Mucosa of stomach (tissue), 1 donor: ENCODE data around the gene SPINT2.

ENCODE experiments used
- H3K27me3 ChIP-seq: one replicate; pipeline ENCODE4 v1.7.0; 2013; ENCODE audit warnings: mild to moderate bottlenecking, low read length; ENCODE audit not compliant: control insufficient read depth, insufficient read depth
- H3K36me3 ChIP-seq: one replicate; pipeline ENCODE4 v1.7.0; 2013; ENCODE audit warnings: low read length; ENCODE audit not compliant: control insufficient read depth, insufficient read depth
- H3K4me1 ChIP-seq: one replicate; pipeline ENCODE4 v1.7.0; 2013; ENCODE audit warnings: mild to moderate bottlenecking, low read length; ENCODE audit not compliant: control insufficient read depth, insufficient read depth
- H3K4me3 ChIP-seq: one replicate; pipeline ENCODE4 v1.7.0; 2013; ENCODE audit warnings: low read length
- H3K9ac ChIP-seq: one replicate; pipeline ENCODE4 v1.7.0; 2013; ENCODE audit warnings: mild to moderate bottlenecking, low read length, moderate library complexity
- H3K9me3 ChIP-seq: one replicate; pipeline ENCODE4 v1.7.0; 2013; ENCODE audit warnings: mild to moderate bottlenecking, low read length, moderate library complexity; ENCODE audit not compliant: control insufficient read depth
- donor health status: Pancreatic carcinoma.

SPINT2 gene

DNA sequence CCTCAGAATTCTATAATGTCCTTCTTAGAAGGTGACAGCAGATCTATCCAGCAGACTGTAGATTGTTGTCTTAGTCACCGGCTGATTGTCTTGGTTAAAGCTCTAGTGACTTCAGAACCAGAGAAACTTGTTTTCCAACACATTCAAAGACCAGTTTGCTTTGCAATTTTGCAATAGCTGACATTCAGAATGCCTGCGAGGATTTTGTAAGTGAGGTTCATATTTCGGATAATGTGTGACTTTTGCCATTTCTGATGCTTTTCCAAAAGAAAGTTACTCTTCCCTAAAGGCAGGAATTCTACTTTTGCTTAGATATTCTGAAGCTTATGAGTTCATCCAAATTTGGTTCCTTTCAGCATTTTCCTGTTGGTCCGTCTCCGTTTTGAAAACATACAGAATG is 13.2 kb downstream of the SPINT2 start:
- Histone ChIP-seq H3K4me3 (no peak overlapping the region), H3K9me3 (no peaks in the 10 kb centered on the region), H3K27me3 (no peaks in the 10 kb centered on the region), H3K4me1 (peaks cover 55% of the 10 kb centered on the region), H3K9ac (no peak overlapping the region), H3K36me3 (peaks cover 4% of the 10 kb centered on the region)

DNA sequence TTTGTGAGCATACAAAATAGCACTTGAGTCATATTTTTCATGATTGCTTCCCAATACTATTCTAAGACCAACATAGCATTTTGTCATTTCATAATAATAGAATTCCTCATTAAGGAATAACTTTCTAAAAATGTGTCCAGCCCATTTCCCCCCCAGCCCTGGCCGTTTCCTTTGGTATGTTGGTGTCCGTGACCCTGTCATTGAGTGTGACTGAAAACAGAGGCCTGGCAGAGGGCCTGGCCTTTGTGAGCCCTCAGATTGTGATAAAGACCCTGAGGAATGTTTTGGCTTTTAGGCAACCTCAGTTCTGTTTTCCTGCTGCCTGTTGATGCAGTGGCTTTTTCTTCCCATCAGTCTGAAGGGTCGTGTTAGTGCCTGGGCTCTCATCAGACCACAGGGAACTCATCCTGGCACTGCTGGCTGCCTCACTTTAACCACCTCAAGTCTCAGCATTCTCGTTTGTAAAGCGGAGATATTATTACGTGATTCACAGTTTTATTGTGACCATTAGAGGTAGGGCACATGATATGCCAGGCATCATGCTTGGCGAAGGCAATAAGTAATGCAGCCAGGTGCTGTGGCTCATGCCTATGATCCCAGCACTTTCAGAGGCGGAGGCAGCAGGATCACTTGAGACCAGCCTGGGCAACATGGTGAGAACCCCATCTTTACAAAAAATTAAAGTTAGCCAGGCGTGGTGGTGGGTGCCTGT is 13.8 kb downstream of the SPINT2 start:
- Histone ChIP-seq H3K4me3 (no peak overlapping the region), H3K9me3 (no peaks in the 10 kb centered on the region), H3K36me3 (peaks cover 4% of the 10 kb centered on the region), H3K4me1 (peaks cover 51% of the 10 kb centered on the region), H3K9ac (no peak overlapping the region), H3K27me3 (no peaks in the 10 kb centered on the region)

DNA sequence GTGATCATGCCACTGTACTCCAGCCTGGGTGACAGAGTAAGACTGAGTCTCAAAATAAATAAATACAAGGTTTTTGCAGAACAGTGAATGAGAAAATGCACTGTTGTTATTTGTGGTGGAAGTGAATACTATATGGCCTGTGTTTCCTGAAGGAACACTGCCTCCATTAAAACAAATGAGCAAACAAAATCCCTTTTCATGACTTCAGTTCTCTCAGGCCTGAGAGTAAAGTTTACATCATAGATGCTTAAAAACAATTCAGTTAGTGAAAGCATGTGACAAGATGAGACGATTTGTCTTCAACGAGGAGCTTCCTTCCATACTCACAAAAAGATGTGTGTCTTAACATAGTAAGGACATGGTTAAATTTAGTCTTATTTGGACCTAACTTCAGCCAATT is 14.4 kb downstream of the SPINT2 start:
- Histone ChIP-seq H3K9me3 (no peaks in the 10 kb centered on the region), H3K4me3 (no peak overlapping the region), H3K36me3 (peaks cover 4% of the 10 kb centered on the region), H3K27me3 (no peaks in the 10 kb centered on the region), H3K4me1 (peaks cover 44% of the 10 kb centered on the region), H3K9ac (no peak overlapping the region)

DNA sequence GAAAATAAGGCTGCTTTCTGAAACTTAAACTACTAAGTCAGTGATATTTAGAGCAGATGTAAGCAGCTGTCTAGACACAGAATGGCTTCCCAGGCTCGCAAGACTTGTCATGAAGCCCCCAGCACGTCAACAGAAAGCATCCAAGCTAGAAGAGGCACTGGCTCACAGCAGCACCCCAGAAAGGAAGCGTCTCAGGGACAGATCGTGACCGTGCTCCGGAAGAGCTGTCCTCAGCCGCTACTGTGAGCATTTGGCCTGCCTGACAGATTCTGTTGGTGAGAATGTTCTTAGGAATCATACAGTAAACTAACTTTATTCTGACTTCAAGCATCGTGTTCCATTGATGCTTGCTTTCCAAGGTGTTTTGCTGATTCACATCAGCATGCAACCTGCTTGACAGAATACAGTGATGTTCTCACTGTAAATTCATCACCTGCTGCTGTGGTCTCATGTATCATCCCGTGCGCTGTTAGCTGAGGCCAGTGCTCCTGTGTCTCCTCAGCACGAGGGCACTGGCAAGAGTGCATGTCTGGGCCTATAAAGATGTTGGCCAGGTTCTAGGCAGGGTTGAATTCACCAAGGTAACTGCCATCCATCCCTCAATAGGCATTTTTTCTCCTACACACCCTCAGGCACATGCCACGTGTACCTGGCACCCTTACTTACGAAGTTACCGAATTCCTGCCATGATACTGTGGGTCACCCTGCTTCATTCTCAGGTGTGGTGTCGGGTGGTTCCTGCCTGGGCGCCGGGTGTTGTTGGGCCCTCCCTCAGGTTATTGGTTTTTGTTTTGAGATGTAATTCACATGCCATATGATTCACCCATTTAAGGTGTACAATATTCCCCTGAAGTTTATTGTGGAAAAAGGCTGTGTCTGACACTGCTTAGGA is 15.9 kb downstream of the SPINT2 start:
- Histone ChIP-seq H3K4me3 (no peak overlapping the region), H3K9ac (no peak overlapping the region), H3K9me3 (no peaks in the 10 kb centered on the region), H3K36me3 (peaks cover 4% of the 10 kb centered on the region), H3K27me3 (no peaks in the 10 kb centered on the region), H3K4me1 (peaks cover 29% of the 10 kb centered on the region)

DNA sequence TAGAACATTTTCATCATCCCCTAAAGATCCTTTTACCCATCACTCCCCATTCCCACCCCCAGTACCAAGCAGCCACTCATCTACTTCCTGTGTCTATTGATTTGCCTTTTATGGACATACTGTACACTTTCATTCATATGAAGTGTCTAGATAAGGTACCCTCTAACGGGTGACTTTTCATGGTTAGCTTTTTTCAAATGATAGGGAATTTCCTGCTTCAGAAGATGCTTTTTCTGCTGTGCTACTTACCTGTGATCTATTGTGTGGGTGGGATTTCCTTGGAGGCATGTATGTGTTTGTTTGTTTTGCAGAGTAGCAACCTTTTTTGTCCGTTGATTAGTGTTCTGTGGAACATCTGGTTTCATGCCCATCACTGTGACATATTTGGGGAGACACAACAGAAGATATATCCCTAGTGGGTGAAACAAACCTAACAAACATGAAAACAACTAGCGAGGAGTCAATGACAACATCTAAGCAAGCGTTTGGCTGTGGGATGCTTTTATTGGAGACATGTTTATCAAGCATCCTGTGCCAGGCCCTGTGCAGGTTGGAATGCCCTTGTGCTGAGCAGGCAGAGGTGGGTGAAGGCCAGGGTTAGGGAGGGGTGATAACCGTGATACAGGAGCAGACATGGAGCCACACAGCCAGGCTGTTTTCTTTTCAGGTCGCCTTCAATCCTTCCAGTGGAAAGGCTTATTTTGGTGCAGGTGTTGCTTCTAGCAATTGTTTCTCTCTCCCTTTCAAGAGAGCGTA is 17.6 kb downstream of the SPINT2 start:
- Histone ChIP-seq H3K4me1 (peaks cover 37% of the 10 kb centered on the region), H3K27me3 (no peaks in the 10 kb centered on the region), H3K36me3 (peaks cover 9% of the 10 kb centered on the region)

DNA sequence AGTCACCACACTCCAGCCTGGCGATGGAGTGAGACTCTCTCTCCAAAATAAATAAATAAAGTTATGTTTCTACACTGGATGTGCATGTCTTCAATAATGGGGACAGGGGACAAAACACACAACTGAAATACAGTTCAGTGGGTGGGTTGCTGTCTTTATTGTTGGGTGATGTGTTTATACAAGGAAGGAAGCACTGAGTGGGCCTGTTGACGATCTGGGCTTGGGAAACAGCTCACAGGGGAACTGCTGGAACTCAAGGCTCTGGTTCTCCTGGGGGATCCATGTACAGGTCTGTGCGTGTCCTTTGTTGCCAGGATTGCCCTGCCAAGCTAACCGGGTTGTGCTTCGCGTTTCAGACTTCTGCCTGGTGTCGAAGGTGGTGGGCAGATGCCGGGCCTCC is 18.9 kb downstream of the SPINT2 start:
- peaks cover 9% of the 10 kb centered on the region for H3K36me3 ChIP-seq
- H3K4me3 ChIP-seq, result no peak overlapping the region
- no peak overlapping the region for H3K9ac ChIP-seq
- H3K9me3 ChIP-seq, result no peaks in the 10 kb centered on the region
- H3K27me3 ChIP-seq, result no peaks in the 10 kb centered on the region
- H3K4me1 ChIP-seq, result peaks cover 25% of the 10 kb centered on the region

More for the DNA sequence above, 17.6 kb downstream of the SPINT2 start:
- no peak overlapping the region for H3K9ac ChIP-seq
- H3K4me3 ChIP-seq, result no peak overlapping the region
- H3K9me3 ChIP-seq, result no peaks in the 10 kb centered on the region

DNA sequence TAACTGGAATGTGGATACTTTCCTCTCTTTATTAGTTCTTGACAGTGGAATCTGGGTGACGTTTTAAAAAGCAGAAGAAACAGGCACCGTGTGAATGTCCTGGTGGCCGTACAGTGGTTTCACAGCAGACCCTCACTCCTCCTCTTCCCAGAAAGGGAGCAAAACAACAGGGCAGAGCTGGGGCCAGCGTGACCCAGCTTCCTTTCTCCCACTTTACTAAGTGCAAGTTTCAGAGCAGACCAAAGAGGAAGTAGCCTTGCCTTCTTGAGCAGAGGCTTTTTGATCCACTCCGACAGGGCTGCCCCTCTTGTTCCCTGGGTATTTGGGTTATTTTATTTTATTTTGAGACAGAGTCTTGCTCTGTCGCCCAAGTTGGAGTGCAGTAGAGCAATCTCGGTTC is 20.0 kb downstream of the SPINT2 start:
- H3K4me3 ChIP-seq, result no peak overlapping the region
- H3K9ac ChIP-seq, result no peak overlapping the region
- H3K27me3 ChIP-seq, result no peaks in the 10 kb centered on the region
- no peaks in the 10 kb centered on the region for H3K9me3 ChIP-seq
- H3K36me3 ChIP-seq, result peaks cover 9% of the 10 kb centered on the region
- peaks cover 21% of the 10 kb centered on the region for H3K4me1 ChIP-seq

DNA sequence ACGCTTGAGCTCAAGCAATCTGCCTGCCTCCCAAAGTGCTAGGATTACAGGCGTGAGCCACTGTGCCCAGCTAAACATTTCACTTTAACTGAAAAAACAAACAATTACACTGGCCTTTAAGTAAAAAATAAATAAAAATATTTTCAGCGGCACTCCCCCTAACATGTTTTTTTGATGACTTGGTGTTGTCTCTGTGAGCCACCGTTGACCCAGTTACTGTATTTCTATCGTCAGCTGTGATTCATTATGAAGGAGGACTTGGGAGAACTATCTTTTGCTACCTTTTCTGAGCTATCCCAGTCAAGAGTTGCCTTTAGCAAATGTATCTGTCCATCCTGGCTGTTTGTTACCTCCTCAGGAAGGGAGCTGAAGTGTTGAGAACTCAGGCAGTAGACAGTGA is 21.2 kb downstream of the SPINT2 start:
- Histone ChIP-seq H3K4me3 (no peak overlapping the region), H3K27me3 (no peaks in the 10 kb centered on the region), H3K9ac (no peak overlapping the region), H3K9me3 (no peaks in the 10 kb centered on the region), H3K4me1 (peaks cover 28% of the 10 kb centered on the region), H3K36me3 (peaks cover 18% of the 10 kb centered on the region)

DNA sequence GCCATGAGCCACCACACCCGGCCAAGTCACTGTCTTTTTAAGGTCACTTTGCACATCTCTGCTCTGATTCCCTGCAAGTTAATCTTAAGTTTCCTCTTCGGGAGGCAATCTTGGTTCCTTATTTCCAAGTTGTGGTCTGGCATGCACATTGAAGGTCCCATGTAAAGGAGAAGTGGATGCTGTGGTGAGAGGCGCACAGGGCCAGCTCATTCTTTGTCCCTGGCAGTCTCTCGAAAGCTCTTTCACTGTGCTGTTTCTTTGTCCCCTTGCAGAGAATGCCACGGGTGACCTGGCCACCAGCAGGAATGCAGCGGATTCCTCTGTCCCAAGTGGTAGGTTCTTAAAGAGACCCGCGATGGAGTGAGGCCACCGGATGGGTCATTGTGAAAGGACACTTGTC is 23.2 kb downstream of the SPINT2 start:
- Histone ChIP-seq H3K27me3 (no peaks in the 10 kb centered on the region), H3K9me3 (no peaks in the 10 kb centered on the region), H3K36me3 (peaks cover 27% of the 10 kb centered on the region), H3K4me3 (no peak overlapping the region), H3K9ac (no peak overlapping the region), H3K4me1 (peaks cover 34% of the 10 kb centered on the region)

DNA sequence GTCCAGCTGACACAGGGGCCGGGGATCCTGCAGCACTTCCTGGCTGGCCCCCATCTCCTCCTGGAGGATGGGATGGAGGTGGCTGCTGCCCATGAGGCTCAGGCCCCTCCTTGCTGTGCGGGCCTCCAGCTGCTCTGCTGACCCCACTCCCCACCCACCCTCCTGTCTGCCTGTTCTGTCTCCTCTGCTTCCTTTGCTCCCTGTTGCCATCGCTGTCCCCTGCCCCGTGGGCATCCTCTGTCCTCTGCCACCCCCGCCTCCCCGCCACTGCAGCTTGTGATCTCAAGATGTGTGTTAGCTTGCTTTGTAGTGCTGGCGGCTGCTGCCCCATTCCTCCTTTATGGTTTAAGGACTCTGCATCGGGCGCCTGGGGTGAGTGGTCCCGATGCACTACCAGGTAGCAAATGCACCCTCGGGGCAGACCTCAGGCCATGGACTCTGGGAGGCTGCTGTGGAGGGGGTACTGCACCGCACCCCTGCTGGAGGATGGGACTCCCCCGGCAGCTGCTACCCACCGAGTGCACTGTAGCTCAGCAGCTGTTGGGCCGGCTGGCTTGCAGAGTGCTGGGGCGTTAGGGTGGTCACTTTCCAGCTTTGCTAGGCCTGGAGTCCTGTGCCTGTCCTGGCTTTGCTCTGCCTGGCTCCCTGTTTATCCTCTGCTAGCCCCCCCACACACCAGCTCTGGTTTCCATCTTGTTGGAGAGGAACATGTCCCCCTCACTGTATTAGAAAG is 23.9 kb downstream of the SPINT2 start:
- Histone ChIP-seq H3K9ac (no peak overlapping the region), H3K27me3 (no peaks in the 10 kb centered on the region), H3K4me1 (peaks cover 34% of the 10 kb centered on the region), H3K9me3 (no peaks in the 10 kb centered on the region), H3K36me3 (peaks cover 27% of the 10 kb centered on the region), H3K4me3 (no peak overlapping the region)

DNA sequence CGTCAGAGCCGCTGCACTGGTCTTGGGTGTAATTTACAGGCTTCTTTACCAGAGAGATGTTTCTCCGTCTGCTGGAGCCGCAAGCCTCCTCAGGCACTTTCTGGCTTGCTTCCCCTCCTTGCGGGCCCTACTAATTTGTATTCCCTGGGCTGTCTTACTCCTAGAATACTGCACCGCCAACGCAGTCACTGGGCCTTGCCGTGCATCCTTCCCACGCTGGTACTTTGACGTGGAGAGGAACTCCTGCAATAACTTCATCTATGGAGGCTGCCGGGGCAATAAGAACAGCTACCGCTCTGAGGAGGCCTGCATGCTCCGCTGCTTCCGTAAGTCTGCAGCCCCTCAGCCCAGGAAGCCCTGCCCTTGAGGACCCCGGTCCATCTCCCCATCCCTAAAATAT is 25.6 kb downstream of the SPINT2 start:
- H3K9ac ChIP-seq, result peak overlapping the region; percentile 47
- no peak overlapping the region for H3K4me3 ChIP-seq
- H3K4me1 ChIP-seq, result peaks cover 34% of the 10 kb centered on the region
- no peaks in the 10 kb centered on the region for H3K9me3 ChIP-seq
- peaks cover 27% of the 10 kb centered on the region for H3K36me3 ChIP-seq
- H3K27me3 ChIP-seq, result no peaks in the 10 kb centered on the region
